NCI-H446 (cell line): Measurements from ENCODE around the gene FSTL1.
"Not testable (repeated sequence)": the region's sequence is repeated elsewhere in the genome, so short reads cannot be mapped to it uniquely, and the experiment has no call there.

Experiments
- DNase-seq, 2 experiments: peaks; one replicate each; lab custom pipeline; 2025; lab: John Stamatoyannopoulos, UW

Gene FSTL1

GRCh38 chr3:120418446-120418845 is 32.3 kb downstream of the FSTL1 start:
- DNase-seq: no peak

GRCh38 chr3:120417272-120417911 is 33.4 kb downstream of the FSTL1 start:
- peak; percentile 93 to 99 for DNase-seq

GRCh38 chr3:120416868-120417267 is 33.9 kb downstream of the FSTL1 start:
- no peak for DNase-seq

- DNase-seq: no peak
Measured at GRCh38 chr3:120415756-120416155, 35.0 kb downstream of the FSTL1 start.

GRCh38 chr3:120410541-120410940 is 40.3 kb downstream of the FSTL1 start:
- peak in 1 of 2 experiments; percentile 64 for DNase-seq

- DNase-seq: no peak
Measured at GRCh38 chr3:120410116-120410515, 40.7 kb downstream of the FSTL1 start.

- DNase-seq: no peak
Measured at GRCh38 chr3:120407508-120408287, 43.1 kb downstream of the FSTL1 start.

GRCh38 chr3:120404876-120405275 is 45.9 kb downstream of the FSTL1 start:
- no peak for DNase-seq

- DNase-seq: no peak
Measured at GRCh38 chr3:120402257-120402656, 48.5 kb downstream of the FSTL1 start.

- no peak for DNase-seq
Measured at GRCh38 chr3:120399372-120399771, 51.4 kb downstream of the FSTL1 start.

- no peak for DNase-seq
Measured at GRCh38 chr3:120396469-120396868, 54.3 kb downstream of the FSTL1 start.

GRCh38 chr3:120394347-120394746 is 56.4 kb downstream of the FSTL1 start:
- DNase-seq: no peak

GRCh38 chr3:120393761-120394160 is 57.0 kb downstream of the FSTL1 start:
- no peak for DNase-seq

- no peak for DNase-seq
Measured at GRCh38 chr3:120393243-120393642, 57.5 kb downstream of the FSTL1 start.

GRCh38 chr3:120382941-120383447 is 67.8 kb downstream of the FSTL1 start:
- DNase-seq: no peak

- no peak for DNase-seq
Measured at GRCh38 chr3:120381503-120381902, 69.3 kb downstream of the FSTL1 start.

- not testable (repeated sequence) for DNase-seq
Measured at GRCh38 chr3:120377948-120378347, 72.8 kb downstream of the FSTL1 start.

GRCh38 chr3:120370463-120370862 is 80.3 kb downstream of the FSTL1 start:
- DNase-seq: no peak

- no peak for DNase-seq
Measured at GRCh38 chr3:120369037-120369467, 81.7 kb downstream of the FSTL1 start.

GRCh38 chr3:120368172-120368571 is 82.6 kb downstream of the FSTL1 start:
- no peak for DNase-seq

GRCh38 chr3:120364821-120365220 is 86.0 kb downstream of the FSTL1 start:
- DNase-seq: no peak

GRCh38 chr3:120364101-120364500 is 86.7 kb downstream of the FSTL1 start:
- DNase-seq: no peak

GRCh38 chr3:120357807-120358206 is 93.0 kb downstream of the FSTL1 start:
- DNase-seq: no peak
